ENCODE measurements around the gene CD6. TPM values are rescaled to one million over a fixed set of nuclear protein-coding genes. Genes with fewer than 3 reads are reported as not detected.

Gene CD6
- total and polyA plus RNA-seq, 9 donors = 0.42 to 3.4 (median 0.69) TPM

DNA sequence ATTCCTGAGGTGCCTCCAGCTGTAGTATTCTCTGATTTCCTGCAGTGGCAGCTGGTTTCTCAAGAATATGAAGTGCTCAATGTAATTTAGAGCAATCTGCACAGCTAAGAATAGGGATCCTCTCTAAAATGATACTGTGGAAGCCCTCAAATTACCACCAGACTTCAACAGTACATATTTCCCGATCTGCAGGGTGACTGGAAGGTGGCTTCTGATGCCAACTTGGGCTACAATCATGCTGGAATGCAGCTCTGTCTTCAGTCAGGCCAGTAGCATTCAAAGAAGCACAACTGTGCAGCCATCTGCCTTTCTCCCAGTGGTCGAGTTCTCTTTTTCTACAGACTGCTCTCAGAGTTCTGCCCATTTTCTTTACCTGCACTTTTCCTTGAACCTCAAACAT is 75.4 kb downstream of the CD6 start:
- TF ChIP-seq POLR2A (IDR thresholded peaks at IDR 0.05) (no peak), EP300 (IDR thresholded peaks at IDR 0.05) (no peak)
- TF ChIP-seq, protein P1, sequence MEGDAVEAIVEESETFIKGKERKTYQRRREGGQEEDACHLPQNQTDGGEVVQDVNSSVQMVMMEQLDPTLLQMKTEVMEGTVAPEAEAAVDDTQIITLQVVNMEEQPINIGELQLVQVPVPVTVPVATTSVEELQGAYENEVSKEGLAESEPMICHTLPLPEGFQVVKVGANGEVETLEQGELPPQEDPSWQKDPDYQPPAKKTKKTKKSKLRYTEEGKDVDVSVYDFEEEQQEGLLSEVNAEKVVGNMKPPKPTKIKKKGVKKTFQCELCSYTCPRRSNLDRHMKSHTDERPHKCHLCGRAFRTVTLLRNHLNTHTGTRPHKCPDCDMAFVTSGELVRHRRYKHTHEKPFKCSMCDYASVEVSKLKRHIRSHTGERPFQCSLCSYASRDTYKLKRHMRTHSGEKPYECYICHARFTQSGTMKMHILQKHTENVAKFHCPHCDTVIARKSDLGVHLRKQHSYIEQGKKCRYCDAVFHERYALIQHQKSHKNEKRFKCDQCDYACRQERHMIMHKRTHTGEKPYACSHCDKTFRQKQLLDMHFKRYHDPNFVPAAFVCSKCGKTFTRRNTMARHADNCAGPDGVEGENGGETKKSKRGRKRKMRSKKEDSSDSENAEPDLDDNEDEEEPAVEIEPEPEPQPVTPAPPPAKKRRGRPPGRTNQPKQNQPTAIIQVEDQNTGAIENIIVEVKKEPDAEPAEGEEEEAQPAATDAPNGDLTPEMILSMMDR (IDR thresholded peaks at IDR 0.05) = no peak
- WGBS, 3 donors = 66 to 85% (median 85%) methylated on average over 2 of the region's 2 CpGs
- Histone ChIP-seq H3K4me3 (no peak overlapping the region), H3K36me3 (no peaks in the 10 kb centered on the region), H3K9me3 (no peaks in the 10 kb centered on the region), H3K27ac (no peak overlapping the region), H3K4me1 (ENCODE audit: insufficient read depth) (peaks cover 4% of the 10 kb centered on the region), H3K27me3 (no peaks in the 10 kb centered on the region)
- DNase-seq = no peak
- intact Hi-C loops (cut with DNase I) = no loop called here

DNA sequence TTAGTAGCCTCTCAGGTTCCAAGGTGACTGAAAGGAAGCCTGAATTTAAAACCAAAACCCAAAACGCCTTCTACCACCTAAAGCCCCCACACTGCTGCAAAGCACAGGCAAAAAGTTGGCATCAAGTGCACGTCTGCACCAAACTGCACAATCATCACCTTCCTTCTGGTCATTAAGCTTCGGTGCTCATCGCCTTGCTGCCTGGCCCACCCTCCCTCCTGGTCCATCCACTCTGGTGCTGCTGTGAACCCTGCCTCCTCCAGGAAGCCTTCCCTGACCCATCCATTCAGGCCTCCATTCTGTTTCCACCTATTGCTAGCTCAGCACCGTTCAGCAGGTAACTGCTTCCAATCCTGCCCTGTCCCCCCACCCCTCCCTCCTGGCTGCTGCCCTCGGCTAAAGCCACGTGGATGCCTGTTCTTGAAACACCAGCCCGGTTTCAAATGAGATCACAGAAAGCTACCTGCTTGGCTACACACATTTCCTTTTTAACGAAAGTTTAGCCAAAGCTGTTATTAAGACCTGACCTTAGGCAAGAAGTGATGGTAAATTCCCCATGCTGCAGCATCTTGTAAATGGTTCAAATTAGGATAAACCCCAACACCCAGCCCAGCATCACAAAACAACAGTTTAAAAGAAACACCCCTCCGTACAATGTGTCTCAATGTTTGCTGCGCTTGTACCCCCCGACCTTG is 77.0 kb downstream of the CD6 start:
- TF ChIP-seq EP300 (IDR thresholded peaks at IDR 0.05) (no peak), POLR2A (IDR thresholded peaks at IDR 0.05) (no peak)
- TF ChIP-seq, protein P1 (IDR thresholded peaks at IDR 0.05) = no peak
- no peak for DNase-seq
- Histone ChIP-seq H3K4me1 (ENCODE audit: insufficient read depth) (no peaks in the 10 kb centered on the region), H3K36me3 (no peaks in the 10 kb centered on the region), H3K4me3 (no peak overlapping the region), H3K27ac (no peak overlapping the region), H3K27me3 (no peaks in the 10 kb centered on the region), H3K9me3 (no peaks in the 10 kb centered on the region)
- 71 to 76% (median 75%) methylated on average over 12 of the region's 12 CpGs for WGBS, 3 donors
- intact Hi-C loops (cut with DNase I) = no loop called here

DNA sequence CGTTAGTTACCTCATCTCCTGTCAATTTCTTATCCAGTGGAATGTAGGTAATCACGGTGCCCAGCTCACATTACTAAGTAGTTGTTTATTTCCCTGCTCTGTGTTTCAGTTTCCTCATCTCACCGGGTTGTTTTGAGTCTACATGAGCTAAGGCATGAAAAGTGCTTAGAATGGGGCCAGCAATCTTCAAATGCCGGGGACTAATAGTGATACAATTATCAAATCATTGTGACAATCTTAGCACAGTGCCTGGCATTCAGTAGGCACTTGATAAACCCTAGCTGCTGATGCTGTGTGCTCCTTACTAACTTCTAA is 77.5 kb downstream of the CD6 start:
- no peak overlapping the region for H3K4me3 ChIP-seq
- no peaks in the 10 kb centered on the region for H3K27me3 ChIP-seq
- no peaks in the 10 kb centered on the region for H3K36me3 ChIP-seq
- DNase-seq = no peak
- no peaks in the 10 kb centered on the region for H3K4me1 ChIP-seq (ENCODE audit: insufficient read depth)
- intact Hi-C loops (cut with DNase I) = no loop called here
- H3K9me3 ChIP-seq = no peaks in the 10 kb centered on the region
- WGBS, 3 donors = 55 to 66% (median 61%) methylated on average over 4 of the region's 4 CpGs
- no peak overlapping the region for H3K27ac ChIP-seq
- TF ChIP-seq, protein P1 (IDR thresholded peaks at IDR 0.05) = no peak
- no peak for TF ChIP-seq POLR2A (IDR thresholded peaks at IDR 0.05)
- TF ChIP-seq EP300 (IDR thresholded peaks at IDR 0.05) = no peak

DNA sequence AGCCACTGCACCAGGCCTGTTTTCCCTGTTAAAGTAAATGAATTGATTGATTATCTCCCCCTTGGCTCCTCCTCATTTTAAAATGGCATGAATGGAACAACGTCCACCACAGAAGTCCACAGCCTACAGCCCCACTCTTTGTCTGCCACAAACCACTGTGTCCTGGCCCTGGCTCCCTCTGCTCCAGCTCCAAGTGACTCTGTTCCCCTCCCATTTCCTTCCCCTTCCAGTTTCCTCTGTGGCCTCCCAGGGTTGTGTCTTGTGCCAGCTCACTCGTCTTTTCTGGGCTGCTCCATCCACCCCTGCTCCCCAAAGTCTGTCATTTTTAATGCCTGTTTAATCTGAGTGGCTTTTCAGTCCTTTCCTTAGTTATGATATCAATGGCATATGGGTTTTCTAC is 78.4 kb downstream of the CD6 start:
- WGBS, 3 donors = 59 to 66% (median 62%) methylated on average over 2 of the region's 2 CpGs
- intact Hi-C loops (cut with DNase I) = no loop called here
- Histone ChIP-seq H3K27ac (no peak overlapping the region), H3K4me3 (no peak overlapping the region), H3K9me3 (no peaks in the 10 kb centered on the region), H3K27me3 (no peaks in the 10 kb centered on the region), H3K36me3 (no peaks in the 10 kb centered on the region), H3K4me1 (ENCODE audit: insufficient read depth) (no peaks in the 10 kb centered on the region)
- no peak for DNase-seq
- no peak for TF ChIP-seq EP300 (IDR thresholded peaks at IDR 0.05)
- TF ChIP-seq POLR2A (IDR thresholded peaks at IDR 0.05) = no peak
- TF ChIP-seq, protein P1 (IDR thresholded peaks at IDR 0.05) = no peak

Measured in ovary (tissue), 9 donors.